ENCODE measurements around the gene TM2D3. TPM values are rescaled to one million over a fixed set of nuclear protein-coding genes. Genes with fewer than 3 reads are reported as not detected.

The TM2D3 gene
- total RNA-seq, 1 experiment from 2014 or later, result 18.8 TPM

- Histone ChIP-seq H3K9me3 (ENCODE audit: insufficient read depth, low read depth) (0 out of 2 replicates have a peak, but pooled peaks cover 5% of the 10 kb centered on the region), H3K4me1 (replicated peaks; ENCODE audit: insufficient read depth) (no peaks in the 10 kb centered on the region), H3K4me2 (no peak overlapping the region), H3K79me2 (ENCODE audit: low read depth) (no peaks in the 10 kb centered on the region), H2AFZ (no peak overlapping the region), H3K27ac (no peak overlapping the region), H4K20me1 (ENCODE audit: insufficient read depth) (no peaks in the 10 kb centered on the region), H3F3A (ENCODE audit: insufficient read depth, low read depth) (no peaks in the 10 kb centered on the region), H3K27me3 (ENCODE audit: insufficient read depth, low read depth) (no peaks in the 10 kb centered on the region), H3K9me2 (ENCODE audit: insufficient read depth) (no peaks in the 10 kb centered on the region), H3K4me3 (no peak overlapping the region), H3K36me3 (ENCODE audit: low read depth) (no peaks in the 10 kb centered on the region)
- no TSS peak for BruUV-seq (replicated peaks)
- no peak for DNase-seq
- CTCF ChIA-PET, result no interaction called here
- no peak for TF ChIP-seq EZH2 (IDR thresholded peaks at IDR 0.05; ENCODE audit: low read depth)
- no peak for TF ChIP-seq CTCF (conservative IDR thresholded peaks at IDR 0.05)
- intact Hi-C loops (cut with micrococcal nuclease; ENCODE audit: unreplicated experiment), result no loop called here
- POLR2A ChIA-PET (ENCODE audit: unreplicated experiment), result no interaction called here
Measured at GRCh38 chr15:101597360-101597928, 54.7 kb downstream of the TM2D3 start.

- POLR2A ChIA-PET (ENCODE audit: unreplicated experiment), result no interaction called here
- H3K27me3 ChIP-seq (ENCODE audit: insufficient read depth, low read depth), result no peaks in the 10 kb centered on the region
- 0 out of 2 replicates have a peak, but pooled peaks cover 5% of the 10 kb centered on the region for H3K9me3 ChIP-seq (ENCODE audit: insufficient read depth, low read depth)
- H3K4me3 ChIP-seq, result no peak overlapping the region
- H2AFZ ChIP-seq, result no peak overlapping the region
- no peaks in the 10 kb centered on the region for H3K79me2 ChIP-seq (ENCODE audit: low read depth)
- H3K9me2 ChIP-seq (ENCODE audit: insufficient read depth), result no peaks in the 10 kb centered on the region
- no peaks in the 10 kb centered on the region for H3K4me1 ChIP-seq (replicated peaks; ENCODE audit: insufficient read depth)
- DNase-seq, result no peak
- no peak for TF ChIP-seq EZH2 (IDR thresholded peaks at IDR 0.05; ENCODE audit: low read depth)
- TF ChIP-seq CTCF (conservative IDR thresholded peaks at IDR 0.05), result no peak
- no peaks in the 10 kb centered on the region; the same call in 1 of the 2 replicates for H3F3A ChIP-seq (ENCODE audit: insufficient read depth, low read depth)
- H3K36me3 ChIP-seq (ENCODE audit: low read depth), result no peaks in the 10 kb centered on the region
- H4K20me1 ChIP-seq (ENCODE audit: insufficient read depth), result no peaks in the 10 kb centered on the region
- BruUV-seq (replicated peaks), result no TSS peak
- H3K27ac ChIP-seq, result no peak overlapping the region
- CTCF ChIA-PET, result no interaction called here
- H3K4me2 ChIP-seq, result no peak overlapping the region
- intact Hi-C loops (cut with micrococcal nuclease; ENCODE audit: unreplicated experiment), result no loop called here
Measured at GRCh38 chr15:101596633-101597032, 55.5 kb downstream of the TM2D3 start.

Other genes starting within 250 kb of the TM2D3 start
- gene PCSK6, start 162.7 kb downstream of the TM2D3 start, total RNA-seq (2021), result 26.3 and 27.2 TPM in 2 replicates
- gene TARS3, start 72.1 kb upstream of the TM2D3 start, total RNA-seq (2021), result 4.6 and 5.6 TPM in 2 replicates
- not detected in 2 replicates for gene OR4F6, start 151.1 kb upstream of the TM2D3 start, total RNA-seq (2021)
- gene OR4F15, start 159.8 kb upstream of the TM2D3 start, total RNA-seq (2021), result not detected in 2 replicates